NB4 (cell line): Measurements from ENCODE around the gene MPRIP.

Experiments
- DNase-seq: peaks from one replicate; pipeline ENCODE4 v3.0.0; 2010; ENCODE audit warnings: low read depth
- H3K4me3 ChIP-seq: one replicate; pipeline ENCODE4 v1.5.1; 2011; ENCODE audit warnings: mild to moderate bottlenecking, low read depth, low read length, moderate library complexity
- CTCF ChIP-seq: IDR thresholded peaks from one replicate; pipeline ENCODE4 v1.5.1; 2012; ENCODE audit warnings: low read depth, low read length
- MYC ChIP-seq: IDR thresholded peaks from 2 replicates; pipeline ENCODE4 v1.6.1; 2011; ENCODE audit warnings: low read depth, low read length
- POLR2A ChIP-seq: IDR thresholded peaks from 2 replicates; pipeline ENCODE4 v1.6.1; 2011; ENCODE audit warnings: mild to moderate bottlenecking; ENCODE audit not compliant: insufficient read length; ENCODE audit errors: extremely low read depth
- TF ChIP-seq, protein P1 (sequence below): IDR thresholded peaks from 2 replicates; pipeline ENCODE4 v1.6.1; 2011; ENCODE audit warnings: low read depth, low read length

The MPRIP gene

DNA sequence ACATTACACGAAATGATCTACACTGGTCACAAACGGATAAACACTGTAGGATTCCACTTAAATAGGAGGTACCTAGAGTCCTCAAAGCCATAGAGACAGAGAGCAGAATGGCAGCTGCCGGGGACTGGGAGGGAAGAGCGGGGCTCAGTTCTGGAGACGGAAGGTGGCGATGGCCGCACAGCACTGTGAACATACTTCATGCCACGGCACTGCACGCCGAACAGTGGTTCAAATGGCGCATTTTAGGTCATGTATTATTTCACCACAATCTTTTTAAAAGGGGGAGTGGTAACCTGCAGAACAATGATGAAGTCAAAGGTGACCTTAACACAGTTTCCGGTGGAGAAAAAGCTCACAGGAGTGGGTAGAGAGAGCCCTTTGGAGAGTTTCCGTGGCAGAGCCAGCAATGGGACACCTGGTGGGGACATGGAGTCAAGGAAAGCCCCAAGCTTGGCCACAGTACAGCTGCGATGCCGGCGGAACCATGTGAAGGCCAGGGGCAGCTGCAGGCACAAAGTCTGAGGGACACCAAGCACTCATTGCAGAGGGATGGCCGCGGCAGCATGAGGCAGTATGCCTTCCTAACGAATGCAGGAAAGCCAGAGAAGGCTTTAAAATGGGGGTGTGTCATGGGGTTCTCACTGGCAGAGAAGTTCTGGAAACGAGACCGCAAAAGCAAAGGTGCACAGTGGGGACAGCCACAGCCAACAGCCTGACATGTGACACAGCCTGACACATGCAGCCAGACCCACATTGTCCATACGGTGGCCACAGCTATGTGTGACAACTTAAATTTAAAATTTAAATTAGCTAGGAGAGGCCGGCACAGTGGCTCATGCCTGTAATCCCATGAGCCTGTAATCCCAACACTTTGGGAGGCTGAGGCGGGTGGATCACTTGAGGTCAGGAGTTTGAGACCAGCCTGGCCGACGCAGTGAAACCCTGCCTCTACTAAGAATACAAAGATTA, 187.4 kb downstream of the MPRIP start:
- DNase-seq, result no peak
- TF ChIP-seq, protein P1, sequence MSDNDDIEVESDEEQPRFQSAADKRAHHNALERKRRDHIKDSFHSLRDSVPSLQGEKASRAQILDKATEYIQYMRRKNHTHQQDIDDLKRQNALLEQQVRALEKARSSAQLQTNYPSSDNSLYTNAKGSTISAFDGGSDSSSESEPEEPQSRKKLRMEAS, result no peak
- TF ChIP-seq CTCF (no peak), POLR2A (no peak), MYC (no peak)
- no peak overlapping the region for H3K4me3 ChIP-seq

GRCh38 chr17:17231621-17232302, 189.5 kb downstream of the MPRIP start:
- no peak for TF ChIP-seq MYC
- no peak for TF ChIP-seq POLR2A
- TF ChIP-seq, protein P1, result no peak
- TF ChIP-seq CTCF, result no peak
- no peak overlapping the region for H3K4me3 ChIP-seq
- DNase-seq, result no peak

DNA sequence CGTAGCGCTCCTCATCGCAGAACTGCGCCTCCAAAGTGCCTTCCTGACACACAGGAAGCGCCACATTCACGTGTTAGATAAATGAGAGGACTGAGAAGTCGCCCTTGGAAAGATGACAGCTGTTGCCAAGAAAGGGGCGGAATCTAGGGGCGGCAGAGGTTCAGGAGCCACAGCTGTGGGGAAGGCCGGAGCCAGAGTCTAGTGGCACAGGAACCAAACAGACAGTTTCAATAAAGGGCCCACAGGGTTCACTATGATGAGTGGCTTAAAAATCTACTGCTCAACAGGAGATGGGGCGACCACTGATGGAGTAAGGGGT, 190.0 kb downstream of the MPRIP start:
- no peak for DNase-seq
- no peak overlapping the region for H3K4me3 ChIP-seq
- TF ChIP-seq, protein P1, result no peak
- TF ChIP-seq CTCF (no peak), POLR2A (no peak), MYC (no peak)

- TF ChIP-seq CTCF (no peak), MYC (no peak), POLR2A (no peak)
- TF ChIP-seq, protein P1, result no peak
- peak; percentile 25 for DNase-seq
Observed at GRCh38 chr17:17235212-17236174, 193.2 kb downstream of the MPRIP start.

More at GRCh38 chr17:17235212-17236174, 193.2 kb downstream of the MPRIP start:
- peak overlapping the region; percentile 91 for H3K4me3 ChIP-seq
